LNCAP (cell line): ENCODE results near the gene PLCZ1.

Experiments
- CTCF ChIP-seq: fragments of 450-650 bp; IDR thresholded peaks from 2 replicates; pipeline ENCODE4 v1.5.1; 2017; ENCODE audit warnings: mild to moderate bottlenecking

PLCZ1 gene

GRCh38 chr12:18643681-18644080 lies 94.1 kb downstream of the PLCZ1 start:
- TF ChIP-seq CTCF = no peak

GRCh38 chr12:18640321-18640955 lies 97.4 kb downstream of the PLCZ1 start:
- TF ChIP-seq CTCF = no peak

- no peak for TF ChIP-seq CTCF
Measured at GRCh38 chr12:18634382-18634781, 103.4 kb downstream of the PLCZ1 start.
